Stimulated activated CD4-positive, alpha-beta T cell treated with anti-CD3 and anti-CD28 coated beads, TNF-alpha, amount 100 ng/mL, for 1 hour (primary cell): ENCODE measurements around the gene SYT15B.
"Not testable (repeated sequence)": the region's sequence is repeated elsewhere in the genome, so short reads cannot be mapped to it uniquely, and the experiment has no call there.

Experiments used
- DNase-seq, 3 donors: peaks; one replicate each; pipeline ENCODE4 v3.0.0-alpha.2; 2020; ENCODE audit warnings: low read depth in 3 of 3, low spot score in 1 of 3

SYT15B gene

DNA sequence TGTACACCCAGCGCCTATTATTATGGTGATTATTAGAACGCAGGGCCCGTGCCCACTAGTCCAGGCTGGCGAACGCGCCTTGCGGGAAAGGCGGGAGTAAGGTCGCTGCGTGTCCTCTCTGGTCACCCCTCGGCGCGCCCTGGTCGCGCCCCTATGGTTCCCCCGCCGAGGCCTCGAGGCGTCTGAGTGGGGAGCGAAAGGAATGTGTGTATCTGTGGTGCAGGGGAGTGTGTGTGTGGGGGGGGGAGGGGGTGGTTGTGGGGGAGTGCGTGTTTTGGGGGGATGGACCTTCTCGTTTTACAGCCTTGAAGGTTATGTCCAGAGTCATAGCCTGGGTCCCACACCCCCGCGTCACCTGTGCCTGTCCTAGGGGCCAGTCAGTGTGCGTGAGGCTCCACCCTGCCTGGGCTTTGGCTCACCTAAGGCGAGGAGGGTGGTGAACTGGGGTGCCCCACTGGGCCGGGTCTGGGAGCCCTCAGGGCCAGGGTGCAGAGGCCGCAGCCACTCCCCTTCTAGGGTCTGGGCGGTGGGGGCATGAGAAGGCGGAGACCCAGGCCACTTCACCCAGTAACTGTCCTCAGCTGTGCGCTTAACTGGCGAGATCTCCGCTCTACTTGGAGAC is at the start of gene SYT15B:
TSS of gene SYT15B (minus strand) at position 39 of the 622 bp plus-strand sequence. CDS start 952 bp downstream, outside the sequence.
- not testable (repeated sequence) for DNase-seq

DNA sequence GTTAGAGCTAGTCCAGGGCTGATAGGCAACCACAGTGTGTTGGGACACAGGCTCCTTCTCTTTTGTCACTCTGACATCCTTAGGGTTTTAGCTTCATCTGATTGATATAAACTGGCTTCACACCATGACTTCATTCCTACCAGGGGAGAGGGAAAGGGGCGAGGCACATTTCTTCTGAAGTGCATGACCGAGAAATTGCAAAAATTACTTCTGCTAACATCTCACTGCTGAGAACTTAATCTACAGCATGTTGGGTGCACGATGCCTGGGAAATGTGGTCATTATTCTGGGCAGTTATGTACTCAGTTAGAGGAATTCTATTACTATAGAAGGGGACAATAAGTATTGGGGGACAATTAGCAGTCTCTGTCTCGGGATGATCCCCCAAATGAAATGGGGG is 16.2 kb upstream of the SYT15B start:
- DNase-seq, result not testable (repeated sequence)

DNA sequence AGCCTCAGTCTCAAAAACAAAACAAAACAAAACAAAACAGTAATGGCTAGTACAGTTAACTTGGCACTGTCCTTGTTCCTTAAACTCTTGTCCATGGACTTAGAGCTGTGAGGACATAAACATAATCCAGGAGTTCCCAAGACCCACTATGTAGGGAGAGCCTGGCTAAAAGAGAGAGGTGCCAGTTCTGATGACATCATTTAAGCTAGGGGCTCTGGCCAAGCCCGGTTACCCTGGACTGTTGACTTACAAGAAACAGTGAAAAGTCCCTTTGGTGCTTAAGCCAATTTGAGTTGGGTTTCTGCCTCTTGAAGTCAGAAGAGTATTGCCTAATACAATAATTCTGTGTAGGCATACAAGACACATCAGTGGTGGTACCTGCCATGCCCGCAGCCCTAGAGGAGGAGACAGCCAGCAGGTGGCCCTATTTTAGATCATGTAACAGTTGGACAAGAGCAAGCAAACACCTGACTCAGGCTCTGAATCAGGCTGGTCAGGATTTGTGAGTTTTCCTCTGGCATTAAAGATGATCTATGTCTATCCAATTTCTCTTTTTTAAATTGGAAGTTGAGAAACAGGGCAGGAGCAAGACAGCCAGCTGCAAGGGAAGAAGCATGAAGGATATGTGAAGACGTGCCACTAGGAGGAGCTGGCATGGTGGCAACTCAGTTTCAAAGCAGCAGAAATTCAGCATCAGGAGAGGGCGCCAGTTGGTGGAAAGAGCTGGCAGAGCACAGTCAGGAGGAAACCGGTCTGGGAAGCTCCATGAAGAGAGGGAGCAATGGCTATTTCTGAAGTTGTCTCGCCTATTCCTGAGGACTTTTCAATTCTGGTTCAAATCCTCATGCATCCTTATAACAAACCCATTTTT is 12.2 kb upstream of the SYT15B start:
- DNase-seq, result not testable (repeated sequence)

DNA sequence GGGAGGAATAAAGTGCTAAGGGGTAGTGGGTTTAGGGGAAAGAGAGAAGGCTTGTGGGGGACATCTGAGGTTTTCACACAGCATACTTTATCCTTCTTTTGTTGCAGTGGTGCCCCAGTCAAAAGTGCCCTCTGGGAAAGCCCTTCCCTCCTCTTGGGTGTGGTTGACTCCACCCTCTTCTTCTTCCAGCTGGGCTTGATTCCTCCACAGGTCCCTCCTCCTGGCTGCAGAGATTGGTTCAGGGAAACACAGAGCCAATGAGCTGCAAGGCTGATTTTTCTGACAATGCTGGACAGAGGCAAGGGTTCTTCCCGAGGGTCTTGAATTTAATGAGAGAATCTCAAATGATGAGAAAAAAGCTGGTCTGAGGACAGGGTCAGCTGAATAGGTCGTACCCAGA is 7.4 kb upstream of the SYT15B start:
- DNase-seq, result not testable (repeated sequence)

DNA sequence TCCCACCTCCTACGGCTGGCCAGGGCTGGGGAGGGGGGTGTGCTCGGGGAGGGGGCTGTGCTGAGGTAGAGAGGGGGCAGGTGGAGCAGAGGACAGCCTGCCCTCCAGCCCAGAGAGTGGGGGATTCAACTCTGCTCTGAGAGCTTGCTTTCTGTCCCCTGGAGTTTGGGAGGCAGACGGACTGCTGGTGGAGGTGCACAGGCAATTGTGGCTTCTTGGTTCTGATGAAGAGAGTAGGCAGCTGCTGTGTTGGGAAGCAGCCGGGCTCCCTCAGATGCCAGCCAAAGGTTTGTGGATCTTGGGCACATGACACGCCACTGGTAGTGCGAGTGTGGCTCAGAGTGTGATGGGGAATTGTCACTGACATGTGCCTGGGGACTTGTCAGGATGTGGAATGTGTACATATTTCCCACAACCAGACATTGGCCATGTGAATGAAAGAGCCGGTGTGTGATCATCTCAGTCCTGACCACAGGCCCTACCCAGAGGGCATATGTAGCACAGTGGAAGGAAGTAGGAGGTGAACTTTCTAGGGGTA is 5.3 kb upstream of the SYT15B start:
- DNase-seq, result not testable (repeated sequence)

DNA sequence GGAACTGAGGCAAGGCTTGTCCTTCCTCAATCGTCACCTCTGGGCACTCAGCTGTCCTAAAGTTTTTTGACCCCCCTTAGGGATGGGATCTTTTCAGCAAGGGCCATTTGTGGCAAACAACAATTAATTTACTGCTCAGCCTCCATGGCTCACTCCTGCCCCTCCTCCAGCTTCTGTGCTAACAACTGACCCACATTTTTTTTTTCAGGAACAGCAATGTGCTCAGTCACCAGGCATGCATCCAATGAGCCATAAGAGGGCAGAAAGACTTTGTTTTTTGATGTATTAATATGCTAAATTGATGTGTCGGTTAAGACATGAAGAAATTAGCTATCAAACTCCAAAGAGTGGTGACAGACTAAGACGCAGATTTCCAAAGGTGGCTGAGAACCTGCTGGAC is 4.7 kb upstream of the SYT15B start:
- not testable (repeated sequence) for DNase-seq

DNA sequence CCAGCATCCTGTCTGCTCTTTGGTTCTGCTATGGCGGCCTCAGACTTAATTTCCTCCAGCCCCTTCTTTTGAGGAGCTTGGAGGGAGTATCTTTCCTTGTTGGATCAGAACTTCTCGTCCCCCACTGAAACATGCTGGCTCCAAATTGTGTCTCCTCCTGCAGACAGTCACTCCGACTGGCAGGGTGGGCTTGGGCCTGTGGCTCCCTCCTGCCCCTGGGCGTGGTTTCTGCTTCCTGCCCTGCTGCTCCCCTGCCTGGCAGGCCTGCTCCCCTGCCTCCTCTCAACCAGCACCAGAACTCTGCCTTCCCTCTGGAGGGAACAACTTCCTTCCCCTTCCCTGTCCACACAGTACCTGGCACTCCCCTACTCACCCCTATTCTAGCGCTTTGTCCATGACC is 3.8 kb upstream of the SYT15B start:
- DNase-seq, result not testable (repeated sequence)

DNA sequence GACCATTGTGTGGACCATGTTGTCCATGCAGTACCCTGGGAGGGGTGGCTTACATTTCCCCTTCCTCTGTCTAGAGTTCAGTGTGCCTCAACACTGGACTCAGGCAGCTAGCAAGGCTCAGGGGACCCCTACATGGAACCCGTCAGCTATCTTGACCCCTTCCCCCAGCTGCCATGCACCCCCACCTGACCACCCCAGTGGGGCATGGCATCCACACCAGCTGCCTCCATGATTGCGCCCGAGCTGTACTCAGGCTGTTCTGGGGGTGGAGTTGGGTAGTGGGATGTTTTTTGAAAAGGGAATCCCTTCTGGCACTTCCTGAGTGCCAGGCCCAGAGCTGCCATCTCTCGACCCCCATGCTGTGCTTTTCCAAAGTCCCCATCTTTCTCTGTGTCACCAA is 1.8 kb upstream of the SYT15B start:
- DNase-seq, result not testable (repeated sequence)

DNA sequence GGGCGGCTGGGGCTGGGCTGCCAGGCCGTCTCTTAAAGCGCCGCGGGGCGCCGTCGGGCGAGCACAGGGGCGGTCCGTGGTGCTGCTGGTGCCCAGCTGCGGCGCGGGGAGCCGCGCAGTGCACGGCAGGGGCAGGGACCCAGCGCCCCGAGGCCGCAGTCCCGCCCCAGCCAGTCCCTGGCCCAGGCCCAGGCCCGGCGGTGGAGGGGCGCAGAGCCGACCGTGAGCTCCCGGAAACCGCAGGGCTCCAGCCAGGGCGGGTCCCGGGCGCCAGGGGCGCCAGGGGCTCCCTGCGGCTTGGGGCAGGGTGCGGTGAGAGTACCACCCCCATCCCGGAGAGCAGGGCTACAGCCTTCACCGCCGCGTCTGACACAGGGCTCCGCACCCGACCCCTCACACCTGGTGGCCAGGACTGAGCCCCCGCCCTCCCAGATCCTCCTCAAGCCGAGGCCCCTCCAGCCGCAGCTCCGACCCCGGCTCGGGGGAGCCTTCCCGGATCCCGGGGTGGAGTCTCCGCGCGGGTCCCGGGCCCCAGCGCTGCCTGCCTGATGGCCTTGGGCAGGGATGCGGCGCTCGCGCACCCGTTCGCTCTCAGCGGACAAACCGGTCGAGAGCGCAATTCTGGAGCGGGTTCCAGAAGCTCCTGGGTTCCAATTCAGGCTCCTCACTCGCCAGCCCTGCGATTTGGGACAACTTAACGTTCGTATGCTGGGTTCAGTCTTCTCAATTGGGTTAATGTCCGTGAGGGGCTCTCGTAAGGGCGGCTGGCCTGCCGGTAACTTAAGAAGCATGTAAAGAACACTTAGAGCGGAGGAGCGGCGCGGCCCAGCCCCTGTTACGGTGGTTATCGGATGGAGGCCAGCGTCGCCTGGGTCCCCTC is 478 bp downstream of the SYT15B start:
- DNase-seq, result not testable (repeated sequence)

DNA sequence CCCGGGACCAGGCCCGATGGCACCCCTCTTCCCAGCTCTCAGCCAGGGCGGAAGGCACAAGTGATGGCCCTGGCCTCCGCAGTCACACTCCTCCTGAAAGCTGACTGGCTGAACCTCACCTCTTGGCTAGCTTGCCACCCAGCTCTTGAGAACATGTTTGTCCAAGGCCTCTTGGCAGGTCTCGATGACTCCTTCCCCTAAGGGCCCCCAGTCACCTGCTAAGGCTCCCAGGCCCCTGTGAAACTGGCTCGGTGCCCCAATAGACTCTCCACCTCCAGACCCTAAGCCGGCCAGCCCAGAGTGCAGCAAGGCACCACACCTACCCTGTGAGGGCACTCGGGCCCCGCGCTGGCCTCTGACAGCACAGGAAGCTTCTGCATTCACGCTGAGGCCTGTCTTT is 4.5 kb downstream of the SYT15B start:
- not testable (repeated sequence) for DNase-seq

DNA sequence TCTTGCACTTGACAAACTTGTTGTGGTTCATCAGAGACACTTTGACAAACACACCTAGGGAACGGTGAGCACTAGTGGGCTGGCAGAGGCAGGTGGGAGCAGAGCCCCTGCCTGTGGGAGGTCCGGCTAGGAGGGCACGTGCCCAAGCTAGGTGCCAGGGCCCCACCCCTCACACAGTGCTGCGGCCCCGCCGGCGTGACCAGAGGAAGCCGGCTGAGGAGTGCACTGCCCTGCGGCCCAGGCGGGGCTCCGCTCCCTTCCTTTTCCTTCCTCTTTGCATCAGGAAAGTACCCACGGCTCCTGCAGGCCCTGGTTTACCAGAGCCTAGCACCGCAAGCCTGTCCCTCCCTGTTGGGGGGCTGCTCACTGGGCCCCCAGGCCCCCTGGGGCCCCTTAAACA is 7.2 kb downstream of the SYT15B start:
- DNase-seq, result not testable (repeated sequence)

DNA sequence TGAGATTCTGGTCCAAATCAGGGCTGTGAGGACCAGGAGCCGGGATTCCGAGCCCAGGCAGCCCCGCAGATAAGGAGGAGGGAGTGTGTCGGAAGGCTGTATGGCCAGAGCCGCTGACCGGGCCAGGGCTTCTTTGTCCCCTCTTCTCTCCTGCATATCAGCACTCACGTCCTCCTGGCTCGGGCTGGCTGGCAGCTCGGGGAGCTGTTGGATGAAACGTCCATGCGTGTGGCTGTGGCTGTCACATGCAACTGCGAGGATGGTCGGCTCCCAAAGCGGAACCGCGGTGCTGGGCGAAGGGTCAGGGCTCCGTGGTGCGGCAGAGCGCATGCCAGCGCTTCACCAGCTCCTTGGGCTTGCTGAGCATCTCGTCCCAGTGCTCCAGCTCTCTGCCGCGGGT is 9.5 kb downstream of the SYT15B start:
- DNase-seq, result not testable (repeated sequence)

DNA sequence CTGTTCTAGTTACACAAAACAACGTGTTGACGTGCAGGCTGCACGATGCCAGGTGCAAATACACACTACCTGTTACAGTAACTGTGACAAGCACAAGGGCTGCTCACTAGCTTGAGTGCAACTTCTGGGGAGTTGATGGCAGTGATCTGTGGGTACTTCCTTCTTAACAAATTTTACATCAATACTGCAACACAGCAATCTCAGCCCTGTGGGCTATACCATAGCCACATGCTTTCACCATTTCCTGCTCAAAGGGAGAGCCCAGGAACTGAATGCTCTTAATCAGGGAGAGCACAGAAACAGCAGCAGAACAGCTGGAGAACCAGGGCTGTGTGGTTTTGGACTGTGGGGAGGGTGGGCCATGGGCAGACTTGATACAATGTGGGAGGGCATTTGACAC is 10.2 kb downstream of the SYT15B start:
- DNase-seq, result not testable (repeated sequence)

DNA sequence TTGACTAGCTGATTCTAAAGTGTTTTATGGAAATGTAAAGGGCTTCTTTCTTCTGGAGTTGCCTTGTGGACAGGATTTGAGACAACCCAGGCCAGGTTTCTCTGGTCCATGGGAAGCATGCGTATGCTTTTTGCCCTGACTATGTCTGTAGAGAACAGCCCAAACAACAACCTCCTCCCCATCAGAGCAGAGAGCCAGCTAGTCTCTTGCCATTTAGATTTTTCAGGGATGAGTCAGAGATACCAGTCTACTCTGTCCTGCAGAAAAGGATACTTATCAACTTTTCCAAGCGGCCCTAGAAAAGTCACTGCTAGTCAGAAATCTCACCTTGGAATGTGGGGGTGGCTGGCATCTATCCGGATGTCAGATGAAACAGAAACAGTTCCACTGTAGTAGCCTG is 11.6 kb downstream of the SYT15B start:
- DNase-seq, result not testable (repeated sequence)

DNA sequence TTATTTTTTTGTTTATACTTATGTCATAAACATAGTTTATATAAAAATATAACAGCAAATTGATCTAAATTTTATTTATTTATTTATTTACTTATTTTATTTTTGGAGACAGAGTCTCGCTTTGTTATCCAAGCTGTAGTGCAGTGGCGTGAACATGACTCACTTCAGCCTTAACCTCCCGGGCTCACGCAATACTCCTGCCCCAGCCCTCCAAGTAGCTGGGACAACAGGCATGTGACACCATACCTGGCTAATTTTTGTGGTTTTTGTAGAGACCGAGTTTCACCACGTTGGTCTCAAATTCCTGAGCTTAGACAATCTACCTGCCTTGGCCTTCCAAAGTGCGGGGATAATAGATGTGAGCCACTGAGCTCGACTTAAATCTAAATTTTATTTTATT is 13.0 kb downstream of the SYT15B start:
- DNase-seq, result not testable (repeated sequence)

DNA sequence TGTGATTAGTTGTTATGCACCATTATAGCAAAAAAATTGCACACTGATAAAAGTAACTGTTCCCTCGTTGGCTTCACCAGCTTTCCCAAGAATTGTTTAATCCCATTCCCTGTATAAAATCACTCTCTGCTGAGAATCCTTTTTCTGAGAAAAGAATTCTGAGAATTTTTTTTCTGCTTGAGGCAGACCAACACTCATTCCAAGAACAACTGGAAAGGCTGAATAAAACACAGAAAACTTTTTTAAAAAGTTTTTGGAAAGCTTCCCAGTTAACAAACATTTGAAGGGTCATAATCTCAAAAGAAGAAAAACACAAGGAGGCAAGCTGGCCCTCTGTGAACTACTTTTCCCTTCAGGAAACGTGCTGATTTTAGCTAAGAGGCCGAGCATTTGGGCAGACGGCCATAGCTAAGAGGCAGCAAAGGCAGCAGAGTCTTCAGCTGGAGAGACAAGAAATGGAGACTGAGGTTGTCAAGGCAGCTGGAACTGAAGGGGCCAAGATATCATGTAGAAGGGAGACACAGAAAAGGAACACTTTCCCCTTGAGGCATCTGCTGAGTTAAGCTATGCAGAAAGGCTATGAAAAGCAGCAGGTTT is 16.5 kb downstream of the SYT15B start:
- not testable (repeated sequence) for DNase-seq

DNA sequence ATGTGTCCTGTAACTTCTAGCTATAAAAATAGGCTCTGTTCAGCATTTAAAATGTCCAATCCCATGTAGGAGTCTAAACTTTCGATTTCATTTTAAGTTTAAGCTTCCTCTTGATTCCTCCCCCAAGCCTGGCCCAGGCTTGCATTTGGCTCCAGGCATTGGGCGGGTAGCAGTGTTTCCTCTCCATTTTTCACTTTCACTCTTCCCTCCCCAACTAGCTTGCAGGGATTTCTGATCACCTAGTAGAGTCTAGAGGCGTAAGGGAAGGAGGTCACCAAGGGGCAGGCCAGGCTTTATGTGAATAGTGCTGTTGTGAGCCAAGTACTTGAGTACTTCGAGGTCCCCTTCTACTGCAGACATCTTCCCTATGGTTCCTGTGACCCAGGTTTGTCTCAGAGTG is 18.5 kb downstream of the SYT15B start:
- DNase-seq, result not testable (repeated sequence)

DNA sequence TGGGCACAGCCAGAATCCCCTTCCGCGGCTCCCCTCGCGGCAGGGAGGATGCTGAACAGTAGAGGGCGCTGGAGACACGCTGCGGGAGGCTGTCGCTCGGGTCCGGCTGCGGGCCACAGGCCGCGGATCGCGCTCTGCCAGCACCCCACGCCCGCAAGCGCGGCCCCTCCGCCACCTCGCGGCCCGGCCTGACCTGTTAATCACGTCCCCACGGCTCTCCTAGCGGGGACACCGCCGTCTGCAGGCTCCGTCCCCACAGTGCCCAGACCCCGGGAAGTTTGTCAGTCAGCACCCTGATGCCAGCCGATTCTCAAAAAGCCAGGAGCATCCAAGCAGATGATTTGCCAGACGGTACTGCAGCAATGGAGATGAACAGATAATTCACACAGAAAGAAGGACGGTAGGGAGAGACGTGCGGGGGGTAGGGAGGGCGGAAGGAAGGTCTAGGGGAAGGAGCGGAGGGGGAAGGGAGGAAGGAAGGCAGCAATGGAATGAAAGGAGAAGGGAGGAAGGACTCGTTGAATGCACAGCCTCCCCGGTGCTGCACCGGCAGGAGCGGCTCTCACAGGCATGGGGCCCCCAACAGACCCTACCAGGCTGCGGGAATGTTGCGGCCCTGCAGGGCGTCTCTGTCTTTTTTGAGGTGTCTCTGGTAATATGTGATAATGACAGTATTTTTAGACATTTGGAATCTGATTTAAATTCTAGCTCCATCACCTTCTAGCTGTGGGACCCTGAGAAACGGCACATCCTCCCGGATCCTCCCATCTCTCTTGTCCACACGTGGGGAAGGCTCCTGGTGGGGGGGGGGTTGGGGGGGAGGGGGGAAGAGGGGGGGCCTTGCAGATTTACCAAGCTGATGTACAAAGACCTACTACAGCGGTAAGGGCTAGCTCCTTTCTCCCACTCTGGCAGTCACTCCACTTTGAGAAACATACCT is 19.5 kb downstream of the SYT15B start:
- not testable (repeated sequence) for DNase-seq

DNA sequence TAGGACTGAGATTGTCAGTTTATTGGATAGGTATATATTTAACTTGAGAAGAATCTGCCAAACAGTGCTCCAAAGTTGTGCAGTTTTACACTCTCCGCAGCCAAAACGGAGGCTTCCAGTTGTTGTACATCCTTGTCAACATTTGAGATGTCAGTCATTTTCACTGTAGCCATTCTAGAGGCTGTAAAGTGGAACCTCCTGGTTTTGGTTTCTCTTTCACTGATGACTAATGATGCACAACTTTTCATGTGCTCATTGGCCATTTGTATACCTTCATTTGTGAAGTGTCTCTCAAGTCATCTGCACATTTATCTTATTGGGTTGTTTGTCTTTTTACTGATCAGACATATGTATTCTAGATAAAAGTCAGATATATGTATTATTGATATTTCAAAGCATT is 22.5 kb downstream of the SYT15B start:
- DNase-seq, result not testable (repeated sequence)

DNA sequence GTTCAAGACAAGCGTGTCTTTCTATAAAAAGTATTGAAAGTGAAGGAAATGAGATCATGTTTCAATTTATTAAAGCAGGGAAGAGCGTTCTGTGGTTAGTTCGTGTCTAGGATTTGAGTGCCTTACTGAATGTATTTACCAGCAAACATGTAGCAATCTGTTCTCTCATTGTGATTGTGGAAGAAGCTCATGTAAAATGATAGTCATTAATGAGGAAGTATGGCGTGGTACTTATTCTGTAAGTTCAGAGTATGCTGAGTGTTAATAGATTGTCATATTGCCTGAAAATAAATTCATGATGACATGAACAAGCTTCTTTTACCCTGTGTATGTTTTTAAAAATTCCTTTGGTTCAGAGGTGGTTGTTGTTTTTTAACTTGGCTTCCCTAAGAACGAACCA is 32.5 kb downstream of the SYT15B start:
- not testable (repeated sequence) for DNase-seq
